ENCODE measurements around the gene SSX2IP. TPM values are rescaled to one million over a fixed set of nuclear protein-coding genes. Genes with fewer than 3 reads are reported as not detected.

The SSX2IP gene
- total and polyA plus RNA-seq, 4 experiments from 2014 or later: 5.7 to 11.8 (median 7.9) TPM

DNA sequence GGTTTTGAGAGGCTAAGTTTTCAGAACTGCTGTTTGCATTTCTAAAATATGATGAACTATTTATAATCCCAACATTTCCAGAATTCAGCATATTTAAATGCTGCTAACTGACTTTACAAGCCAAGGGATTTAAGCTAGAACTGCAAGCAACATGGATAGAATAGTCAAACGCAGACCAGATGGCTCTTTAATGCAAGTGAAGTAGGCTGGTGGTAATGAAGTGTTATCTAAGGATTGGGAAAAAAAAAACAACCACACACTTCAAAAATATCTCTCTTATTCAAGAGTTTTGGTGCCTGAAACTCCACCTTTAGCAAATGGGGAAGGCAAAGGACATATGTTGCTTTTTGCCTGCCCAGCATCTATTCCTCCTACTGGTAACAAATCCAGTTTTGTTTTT is 20.9 kb upstream of the SSX2IP start:
- no peak overlapping the region for H3K4me3 Mint-ChIP-seq
- no peak overlapping the region for H3K27ac ChIP-seq (ENCODE audit: low read depth, low read length)
- no peaks in the 10 kb centered on the region for H3K36me3 Mint-ChIP-seq
- H3K27me3 Mint-ChIP-seq: peaks cover 0 to 6% of the 10 kb centered on the region in 2 donors
- no peak overlapping the region for H3K4me3 ChIP-seq (ENCODE audit: low read length in 2 of 2)
- peaks cover 0 to 2% (median 0%) of the 10 kb centered on the region in 4 donors for H3K4me1 Mint-ChIP-seq
- H3K27me3 ChIP-seq (ENCODE audit: insufficient read depth, low read length): no peaks in the 10 kb centered on the region
- H3K36me3 ChIP-seq (ENCODE audit: insufficient read depth, low read length): no peaks in the 10 kb centered on the region
- intact Hi-C loops (cut with micrococcal nuclease): no loop called here
- ChIA-PET CTCF (ENCODE audit: partially characterized antibody) (no interaction called here), POLR2A (ENCODE audit: partially characterized antibody) (no interaction called here)
- H3K9me3 Mint-ChIP-seq: no peaks in the 10 kb centered on the region
- no peak for DNase-seq
- no peaks in the 10 kb centered on the region for H3K9me3 ChIP-seq (ENCODE audit: control insufficient read depth in 1 of 2, low read length in 2 of 2)
- no peaks in the 10 kb centered on the region for H3K4me1 ChIP-seq (ENCODE audit: insufficient read depth, low read length)
- H3K27ac Mint-ChIP-seq: no peak overlapping the region

DNA sequence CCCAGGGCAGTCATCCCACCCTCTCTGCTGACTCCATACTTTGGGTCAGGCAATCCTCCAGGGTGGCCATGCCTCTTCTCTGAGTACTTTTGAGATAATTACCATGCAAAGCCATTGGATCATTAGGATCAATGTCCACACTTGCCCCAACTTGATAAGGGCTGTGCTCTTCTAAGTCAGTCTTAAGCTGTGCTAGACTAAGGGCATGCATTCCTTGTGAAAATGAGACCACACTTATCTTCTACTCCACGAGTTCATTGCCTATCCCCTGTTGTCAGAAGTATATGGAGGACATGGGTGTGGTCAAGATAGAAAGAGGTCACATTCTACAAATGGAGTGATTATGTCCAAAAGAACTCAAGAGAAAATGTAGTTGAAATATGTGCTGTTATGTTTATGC is 18.9 kb upstream of the SSX2IP start:
- ChIA-PET CTCF (ENCODE audit: partially characterized antibody) (no interaction called here), POLR2A (ENCODE audit: partially characterized antibody) (no interaction called here)
- Mint-ChIP-seq H3K27me3 (peaks cover 0 to 5% of the 10 kb centered on the region in 2 donors), H3K9me3 (no peaks in the 10 kb centered on the region), H3K27ac (no peak overlapping the region), H3K4me3 (no peak overlapping the region), H3K36me3 (no peaks in the 10 kb centered on the region), H3K4me1 (peaks cover 0 to under 1% (median 0%) of the 10 kb centered on the region in 4 donors)
- no peaks in the 10 kb centered on the region for H3K4me1 ChIP-seq (ENCODE audit: insufficient read depth, low read length)
- no peaks in the 10 kb centered on the region for H3K27me3 ChIP-seq (ENCODE audit: insufficient read depth, low read length)
- no peaks in the 10 kb centered on the region for H3K36me3 ChIP-seq (ENCODE audit: insufficient read depth, low read length)
- H3K27ac ChIP-seq (ENCODE audit: low read depth, low read length): no peak overlapping the region
- no peak overlapping the region for H3K4me3 ChIP-seq (ENCODE audit: low read length in 2 of 2)
- no peak for DNase-seq
- intact Hi-C loops (cut with micrococcal nuclease): no loop called here
- H3K9me3 ChIP-seq (ENCODE audit: control insufficient read depth in 1 of 2, low read length in 2 of 2): no peaks in the 10 kb centered on the region

DNA sequence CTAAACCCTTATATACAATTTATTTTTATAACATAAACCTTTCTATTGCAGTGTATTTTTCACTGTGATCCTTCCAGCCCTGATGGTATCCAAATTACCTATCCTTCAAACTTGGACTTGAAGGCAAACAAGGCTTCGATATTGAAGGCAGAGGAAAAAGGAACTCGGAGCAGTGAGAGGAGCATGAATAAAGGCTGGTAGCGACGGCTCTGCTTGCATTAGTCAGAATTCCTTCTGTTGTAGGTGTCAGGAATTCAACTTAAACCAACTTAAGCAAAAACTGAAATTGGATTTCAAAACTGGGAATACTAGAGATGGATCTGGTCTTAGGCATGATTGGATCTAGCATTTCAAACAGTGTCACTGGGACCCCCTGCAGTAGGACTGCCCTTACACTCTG is 17.8 kb upstream of the SSX2IP start:
- DNase-seq: no peak
- H3K4me1 Mint-ChIP-seq: no peaks in the 10 kb centered on the region
- no peaks in the 10 kb centered on the region for H3K27me3 ChIP-seq (ENCODE audit: insufficient read depth, low read length)
- POLR2A ChIA-PET (ENCODE audit: partially characterized antibody): no interaction called here
- no peak overlapping the region for H3K4me3 Mint-ChIP-seq
- H3K4me1 ChIP-seq (ENCODE audit: insufficient read depth, low read length): no peaks in the 10 kb centered on the region
- no peaks in the 10 kb centered on the region for H3K36me3 ChIP-seq (ENCODE audit: insufficient read depth, low read length)
- H3K27me3 Mint-ChIP-seq: peaks cover 0 to 5% of the 10 kb centered on the region in 2 donors
- H3K27ac ChIP-seq (ENCODE audit: low read depth, low read length): no peak overlapping the region
- no peaks in the 10 kb centered on the region for H3K9me3 ChIP-seq (ENCODE audit: control insufficient read depth in 1 of 2, low read length in 2 of 2)
- H3K27ac Mint-ChIP-seq: no peak overlapping the region
- H3K4me3 ChIP-seq (ENCODE audit: low read length in 2 of 2): no peak overlapping the region
- CTCF ChIA-PET (ENCODE audit: partially characterized antibody): no interaction called here
- no peaks in the 10 kb centered on the region for H3K9me3 Mint-ChIP-seq
- intact Hi-C loops (cut with micrococcal nuclease): no loop called here
- no peaks in the 10 kb centered on the region for H3K36me3 Mint-ChIP-seq

DNA sequence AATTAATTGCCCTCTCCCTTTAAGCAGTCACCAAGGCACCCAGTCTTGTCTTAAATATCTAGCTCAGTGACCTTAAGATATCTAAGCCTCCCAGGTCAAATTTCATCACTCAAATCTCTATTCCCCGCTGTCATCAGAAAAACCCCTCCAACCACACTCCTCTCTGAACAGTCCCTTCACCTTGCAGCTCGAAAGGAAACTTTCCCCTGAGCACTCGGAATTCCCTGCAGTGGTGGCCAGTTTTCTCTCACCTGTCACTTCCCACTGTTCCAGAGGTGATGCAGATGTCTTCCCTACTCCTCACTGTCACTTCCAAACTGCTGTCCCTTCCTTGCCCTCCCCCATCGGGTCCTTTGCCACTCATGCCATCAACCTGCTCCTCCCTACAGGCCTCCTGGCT is 15.3 kb upstream of the SSX2IP start:
- Histone ChIP-seq H3K27me3 (ENCODE audit: insufficient read depth, low read length) (no peaks in the 10 kb centered on the region), H3K4me3 (ENCODE audit: low read length in 2 of 2) (no peak overlapping the region), H3K4me1 (ENCODE audit: insufficient read depth, low read length) (no peaks in the 10 kb centered on the region), H3K36me3 (ENCODE audit: insufficient read depth, low read length) (no peaks in the 10 kb centered on the region), H3K9me3 (ENCODE audit: control insufficient read depth in 1 of 2, low read length in 2 of 2) (no peaks in the 10 kb centered on the region), H3K27ac (ENCODE audit: low read depth, low read length) (no peak overlapping the region)
- DNase-seq: no peak
- no peaks in the 10 kb centered on the region for H3K36me3 Mint-ChIP-seq
- H3K9me3 Mint-ChIP-seq: no peaks in the 10 kb centered on the region
- no peak overlapping the region for H3K4me3 Mint-ChIP-seq
- no peak overlapping the region for H3K27ac Mint-ChIP-seq
- H3K4me1 Mint-ChIP-seq: no peaks in the 10 kb centered on the region
- ChIA-PET CTCF (ENCODE audit: partially characterized antibody) (no interaction called here), POLR2A (ENCODE audit: partially characterized antibody) (no interaction called here)
- peaks cover 7 to 9% of the 10 kb centered on the region in 2 donors for H3K27me3 Mint-ChIP-seq
- intact Hi-C loops (cut with micrococcal nuclease): no loop called here

GRCh38 chr1:84704872-84705417 is 14.7 kb upstream of the SSX2IP start:
- ChIA-PET CTCF (ENCODE audit: partially characterized antibody) (no interaction called here), POLR2A (ENCODE audit: partially characterized antibody) (no interaction called here)
- Mint-ChIP-seq H3K4me3 (no peak overlapping the region), H3K36me3 (no peaks in the 10 kb centered on the region), H3K27ac (no peak overlapping the region), H3K4me1 (peaks cover 0 to 4% (median 2%) of the 10 kb centered on the region in 4 donors), H3K27me3 (peaks cover 6 to 7% of the 10 kb centered on the region in 2 donors), H3K9me3 (no peaks in the 10 kb centered on the region)
- intact Hi-C loops (cut with micrococcal nuclease): no loop called here
- H3K4me3 ChIP-seq (ENCODE audit: low read length in 2 of 2): no peak overlapping the region
- no peaks in the 10 kb centered on the region for H3K27me3 ChIP-seq (ENCODE audit: insufficient read depth, low read length)
- no peak for DNase-seq
- H3K4me1 ChIP-seq (ENCODE audit: insufficient read depth, low read length): no peaks in the 10 kb centered on the region
- H3K27ac ChIP-seq (ENCODE audit: low read depth, low read length): no peak overlapping the region
- H3K36me3 ChIP-seq (ENCODE audit: insufficient read depth, low read length): no peaks in the 10 kb centered on the region
- no peaks in the 10 kb centered on the region for H3K9me3 ChIP-seq (ENCODE audit: control insufficient read depth in 1 of 2, low read length in 2 of 2)

DNA sequence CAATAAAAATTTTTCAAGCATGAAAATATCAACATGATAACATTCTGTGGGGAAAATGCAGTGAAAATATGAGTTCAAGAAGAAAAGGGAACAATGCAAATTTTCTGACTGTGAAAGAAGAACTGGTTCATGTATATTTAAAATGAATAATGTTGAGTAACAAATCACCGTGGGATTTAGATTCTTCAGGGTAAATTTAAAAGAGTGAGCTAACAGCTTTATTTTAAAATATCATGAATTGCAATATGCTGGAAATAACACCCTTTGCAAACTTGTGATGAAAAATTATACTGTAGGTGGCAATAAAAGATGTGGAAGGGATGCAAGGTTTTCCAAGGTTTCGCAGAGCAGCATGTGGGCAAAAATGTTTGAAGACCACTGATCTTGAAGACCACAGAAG is 13.2 kb upstream of the SSX2IP start:
- H3K4me3 ChIP-seq (ENCODE audit: low read length in 2 of 2): no peak overlapping the region
- POLR2A ChIA-PET (ENCODE audit: partially characterized antibody): no interaction called here
- CTCF ChIA-PET (ENCODE audit: partially characterized antibody): interaction anchor here (1.1 to 2.6 kb wide), 2 partner anchors 18 to 21 kb away, joined by 3 to 9 read pairs; no protein-coding TSS in a partner anchor
- intact Hi-C loops (cut with micrococcal nuclease): no loop called here
- Mint-ChIP-seq H3K9me3 (no peaks in the 10 kb centered on the region), H3K4me3 (no peak overlapping the region), H3K27me3 (peaks cover 6 to 7% of the 10 kb centered on the region in 2 donors), H3K36me3 (no peaks in the 10 kb centered on the region), H3K27ac (no peak overlapping the region), H3K4me1 (peaks cover 0 to 4% (median 2%) of the 10 kb centered on the region in 4 donors)
- H3K9me3 ChIP-seq (ENCODE audit: control insufficient read depth in 1 of 2, low read length in 2 of 2): no peaks in the 10 kb centered on the region
- no peak overlapping the region for H3K27ac ChIP-seq (ENCODE audit: low read depth, low read length)
- H3K36me3 ChIP-seq (ENCODE audit: insufficient read depth, low read length): no peaks in the 10 kb centered on the region
- no peaks in the 10 kb centered on the region for H3K27me3 ChIP-seq (ENCODE audit: insufficient read depth, low read length)
- DNase-seq: no peak
- no peaks in the 10 kb centered on the region for H3K4me1 ChIP-seq (ENCODE audit: insufficient read depth, low read length)

- Mint-ChIP-seq H3K36me3 (no peaks in the 10 kb centered on the region), H3K27ac (no peak overlapping the region), H3K4me1 (peaks cover 0 to 4% (median 2%) of the 10 kb centered on the region in 4 donors), H3K27me3 (peaks cover 6 to 7% of the 10 kb centered on the region in 2 donors), H3K9me3 (no peaks in the 10 kb centered on the region), H3K4me3 (no peak overlapping the region)
- DNase-seq: no peak
- Histone ChIP-seq H3K4me3 (ENCODE audit: low read length in 2 of 2) (no peak overlapping the region), H3K27ac (ENCODE audit: low read depth, low read length) (no peak overlapping the region), H3K27me3 (ENCODE audit: insufficient read depth, low read length) (no peaks in the 10 kb centered on the region), H3K36me3 (ENCODE audit: insufficient read depth, low read length) (no peaks in the 10 kb centered on the region), H3K9me3 (ENCODE audit: control insufficient read depth in 1 of 2, low read length in 2 of 2) (no peaks in the 10 kb centered on the region), H3K4me1 (ENCODE audit: insufficient read depth, low read length) (no peaks in the 10 kb centered on the region)
- ChIA-PET CTCF (ENCODE audit: partially characterized antibody) (interaction anchor here (0.6 to 2.6 kb wide), 4 partner anchors 9 to 82 kb away, joined by 3 to 9 read pairs (median 4); no protein-coding TSS in a partner anchor), POLR2A (ENCODE audit: partially characterized antibody) (interaction anchor here (0.9 kb wide), 1 partner anchor 11 kb away, joined by 3 read pairs; no protein-coding TSS in a partner anchor)
- intact Hi-C loops (cut with micrococcal nuclease): no loop called here
These were observed 11.9 kb upstream of the SSX2IP start for GRCh38 chr1:84702143-84702542.

Data from CD4-positive, alpha-beta memory T cell (primary cell).